ENCODE measurements around the gene OGDHL.
A peak's percentile ranks its signal among the peaks of the same experiment; 100 is the strongest.

OGDHL gene

DNA sequence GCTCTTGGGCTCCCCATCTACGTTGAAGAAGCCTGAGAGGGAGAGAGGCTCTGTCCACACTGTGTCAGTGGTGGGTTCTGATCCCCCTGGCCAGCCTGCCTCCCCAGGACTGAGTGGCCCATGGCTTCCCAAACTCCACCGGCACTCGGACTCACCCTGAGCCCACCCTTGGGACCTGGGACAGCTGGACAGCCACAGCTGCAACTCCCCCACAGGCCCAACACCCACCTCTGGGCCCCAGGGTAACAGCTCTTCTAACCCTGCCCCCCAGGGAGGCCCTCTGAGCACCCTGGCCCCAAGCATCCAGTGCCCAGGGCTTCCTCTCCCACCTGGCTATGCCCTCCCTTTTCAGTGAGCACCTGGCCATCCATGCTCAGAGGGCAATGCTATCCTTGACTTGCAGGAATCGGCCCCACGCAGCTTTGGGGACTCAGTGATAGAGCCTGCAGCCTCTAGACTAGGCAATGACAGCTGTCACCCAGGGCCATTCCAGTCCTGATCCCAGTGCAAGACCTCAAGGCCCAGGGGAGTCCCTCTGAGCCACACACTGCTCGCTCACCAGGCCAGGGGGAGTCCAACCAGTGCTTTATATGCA, 17.9 kb downstream of the OGDHL start:
- CTCF ChIA-PET, result interaction anchor here (0.6 kb wide), 1 partner anchor 22 kb away, joined by 7 read pairs; no protein-coding TSS in a partner anchor
- TF ChIP-seq NFRKB (IDR thresholded peaks at IDR 0.05), result no peak
- TF ChIP-seq ZNF384 (IDR thresholded peaks at IDR 0.05), result no peak
- TF ChIP-seq L3MBTL2 (conservative IDR thresholded peaks at IDR 0.05), result no peak
- TF ChIP-seq ARNT (IDR thresholded peaks at IDR 0.05), result no peak
- TF ChIP-seq FOXA1 (IDR thresholded peaks at IDR 0.05), result no peak
- no peak for TF ChIP-seq FOXK2 (IDR thresholded peaks at IDR 0.05)
- TF ChIP-seq SUZ12 (IDR thresholded peaks at IDR 0.05), result no peak
- TF ChIP-seq LEF1 (IDR thresholded peaks at IDR 0.05; ENCODE audit: borderline replicate concordance), result no peak
- no peak for TF ChIP-seq HDGF (IDR thresholded peaks at IDR 0.05; ENCODE audit: borderline replicate concordance)
- no peak for DNase-seq (ENCODE audit: extremely low spot score)
- POLR2A ChIA-PET, result no interaction called here

DNA sequence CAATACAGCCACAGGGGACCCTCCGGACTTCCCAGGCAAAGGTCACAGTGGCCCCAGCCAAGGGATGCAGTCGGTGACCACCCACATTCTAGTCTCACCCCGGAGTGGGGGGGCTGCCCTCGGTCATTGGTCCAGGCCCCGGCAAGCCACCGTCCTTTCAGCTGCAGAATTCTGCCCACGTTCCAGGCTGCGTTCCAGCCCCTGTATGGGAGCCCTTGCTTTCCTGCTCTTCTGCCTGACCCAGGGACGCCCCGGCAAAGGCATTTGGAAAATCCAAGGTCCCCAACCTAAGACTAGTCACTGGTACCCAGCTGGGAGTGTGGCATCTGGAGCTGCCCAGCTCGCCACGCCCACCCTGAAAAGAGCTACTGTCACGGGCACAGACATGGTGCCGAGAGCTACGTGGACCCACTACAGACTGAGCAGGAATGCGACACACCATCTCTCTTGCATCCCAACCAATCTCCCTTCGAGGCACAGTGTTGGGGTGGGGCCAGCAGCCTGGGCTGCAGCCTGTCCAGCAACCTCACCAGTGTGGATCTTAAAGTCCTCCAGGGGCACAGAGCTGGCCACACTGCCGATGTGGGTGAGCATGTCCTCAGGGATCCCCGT, 18.6 kb downstream of the OGDHL start:
- ChIA-PET POLR2A (no interaction called here), CTCF (no interaction called here)
- no peak for TF ChIP-seq SP1 (IDR thresholded peaks at IDR 0.05)
- TF ChIP-seq ZNF384 (IDR thresholded peaks at IDR 0.05), result no peak
- TF ChIP-seq L3MBTL2 (conservative IDR thresholded peaks at IDR 0.05), result no peak
- no peak for TF ChIP-seq ELF4 (IDR thresholded peaks at IDR 0.05)
- TF ChIP-seq BHLHE40 (IDR thresholded peaks at IDR 0.05; ENCODE audit: borderline replicate concordance), result no peak
- no peak for TF ChIP-seq NFRKB (IDR thresholded peaks at IDR 0.05)
- no peak for DNase-seq (ENCODE audit: extremely low spot score)

- ChIA-PET POLR2A (no interaction called here), CTCF (no interaction called here)
- DNase-seq (ENCODE audit: extremely low spot score), result no peak
- TF ChIP-seq L3MBTL2 (conservative IDR thresholded peaks at IDR 0.05), result no peak
- TF ChIP-seq PKNOX1 (IDR thresholded peaks at IDR 0.05), result no peak
- no peak for TF ChIP-seq ARNT (IDR thresholded peaks at IDR 0.05)
- TF ChIP-seq HDGF (IDR thresholded peaks at IDR 0.05; ENCODE audit: borderline replicate concordance), result no peak
- no peak for TF ChIP-seq SP1 (IDR thresholded peaks at IDR 0.05)
- TF ChIP-seq TARDBP (IDR thresholded peaks at IDR 0.05), result no peak
- no peak for TF ChIP-seq ELF4 (IDR thresholded peaks at IDR 0.05)
- no peak for TF ChIP-seq FOXA1 (IDR thresholded peaks at IDR 0.05)
- TF ChIP-seq FOXK2 (IDR thresholded peaks at IDR 0.05), result no peak
- no peak for TF ChIP-seq NFRKB (IDR thresholded peaks at IDR 0.05)
- no peak for TF ChIP-seq CTBP1 (IDR thresholded peaks at IDR 0.05; ENCODE audit: borderline replicate concordance)
- no peak for TF ChIP-seq SUZ12 (IDR thresholded peaks at IDR 0.05)
- TF ChIP-seq ZNF384 (IDR thresholded peaks at IDR 0.05), result no peak
- no peak for TF ChIP-seq LEF1 (IDR thresholded peaks at IDR 0.05; ENCODE audit: borderline replicate concordance)
- TF ChIP-seq FOXM1 (IDR thresholded peaks at IDR 0.05; ENCODE audit: borderline replicate concordance), result no peak
- TF ChIP-seq BHLHE40 (IDR thresholded peaks at IDR 0.05; ENCODE audit: borderline replicate concordance), result no peak
Measured at GRCh38 chr10:49742683-49743463, 19.2 kb downstream of the OGDHL start.

DNA sequence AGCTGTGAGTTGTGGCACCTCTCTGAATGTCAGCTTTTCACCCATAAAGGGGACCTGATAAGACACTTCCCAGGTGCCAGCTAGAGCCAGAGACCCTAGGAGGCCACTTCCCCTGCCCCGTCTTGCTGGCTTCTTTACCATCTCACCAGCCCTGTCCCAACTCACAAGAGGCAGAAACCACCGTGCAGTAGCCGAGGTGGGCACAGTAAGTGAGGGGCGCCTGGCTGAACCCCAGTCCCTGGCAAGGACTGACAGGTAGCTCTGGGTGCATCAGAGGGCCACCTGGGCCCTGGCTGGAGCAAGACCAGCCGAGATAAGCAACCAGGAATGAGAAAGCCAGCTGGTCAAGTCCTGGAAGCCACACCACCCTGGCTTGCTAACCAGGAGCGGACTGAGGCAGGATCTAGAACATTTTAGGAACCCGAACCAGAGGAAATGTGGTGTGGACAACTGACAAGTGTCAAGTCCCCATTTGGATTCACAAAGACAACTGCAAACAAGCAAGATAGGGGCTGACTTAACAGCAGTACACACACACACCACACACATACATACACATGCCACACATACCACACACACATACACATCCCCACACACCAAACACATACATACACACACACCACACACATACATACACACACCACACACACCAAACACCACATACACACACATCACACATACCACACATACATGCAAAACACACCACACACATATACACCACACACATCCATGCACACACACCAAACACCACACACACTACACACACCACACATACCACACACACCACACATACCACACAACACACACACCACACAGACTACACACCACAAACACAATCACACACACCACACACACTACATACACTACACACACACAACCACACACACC, 20.8 kb downstream of the OGDHL start:
- TF ChIP-seq TARDBP (IDR thresholded peaks at IDR 0.05), result peak; percentile 85; the same call in 1 of the 2 replicates
- TF ChIP-seq FOXM1 (IDR thresholded peaks at IDR 0.05; ENCODE audit: borderline replicate concordance), result no peak
- DNase-seq (ENCODE audit: extremely low spot score), result no peak
- ChIA-PET CTCF (no interaction called here), POLR2A (no interaction called here)

GRCh38 chr10:49740346-49741107, 21.6 kb downstream of the OGDHL start:
- no peak for DNase-seq (ENCODE audit: extremely low spot score)
- TF ChIP-seq ARNT (IDR thresholded peaks at IDR 0.05), result no peak
- TF ChIP-seq LEF1 (IDR thresholded peaks at IDR 0.05; ENCODE audit: borderline replicate concordance), result no peak
- TF ChIP-seq SP1 (IDR thresholded peaks at IDR 0.05), result no peak
- no peak for TF ChIP-seq TARDBP (IDR thresholded peaks at IDR 0.05)
- TF ChIP-seq L3MBTL2 (conservative IDR thresholded peaks at IDR 0.05), result no peak
- TF ChIP-seq ELF4 (IDR thresholded peaks at IDR 0.05), result no peak
- ChIA-PET CTCF (no interaction called here), POLR2A (no interaction called here)

- TF ChIP-seq NFRKB (IDR thresholded peaks at IDR 0.05) (no peak), FOXK2 (IDR thresholded peaks at IDR 0.05) (no peak), HDGF (IDR thresholded peaks at IDR 0.05; ENCODE audit: borderline replicate concordance) (no peak), TARDBP (IDR thresholded peaks at IDR 0.05) (no peak), FOXA1 (IDR thresholded peaks at IDR 0.05) (no peak), ARNT (IDR thresholded peaks at IDR 0.05) (no peak), FOXM1 (IDR thresholded peaks at IDR 0.05; ENCODE audit: borderline replicate concordance) (no peak), PKNOX1 (IDR thresholded peaks at IDR 0.05) (no peak), SUZ12 (IDR thresholded peaks at IDR 0.05) (no peak), BHLHE40 (IDR thresholded peaks at IDR 0.05; ENCODE audit: borderline replicate concordance) (no peak), SP1 (IDR thresholded peaks at IDR 0.05) (no peak), CTBP1 (IDR thresholded peaks at IDR 0.05; ENCODE audit: borderline replicate concordance) (no peak)
- ChIA-PET POLR2A (no interaction called here), CTCF (no interaction called here)
- DNase-seq (ENCODE audit: extremely low spot score), result no peak
Measured at GRCh38 chr10:49739426-49739825, 22.7 kb downstream of the OGDHL start.

All from HEK293T (cell line).